ENCODE results near the gene RYR3. TPM values are rescaled to one million over a fixed set of nuclear protein-coding genes. Genes with fewer than 3 reads are reported as not detected.

Gene RYR3
- total RNA-seq, 1 experiment from 2014 or later = not detected

- no peak overlapping the region for H3K4me2 ChIP-seq (ENCODE audit: low read length)
- H3K4me1 ChIP-seq (ENCODE audit: insufficient read depth, low read length) = no peaks in the 10 kb centered on the region
- no peak for TF ChIP-seq EZH2phosphoT487 (IDR thresholded peaks at IDR 0.05; ENCODE audit: borderline replicate concordance, low read length)
- no peak for TF ChIP-seq CTCF (conservative IDR thresholded peaks at IDR 0.05; ENCODE audit: low read depth, low read length)
- no peak for TF ChIP-seq EZH2 (IDR thresholded peaks at IDR 0.05; ENCODE audit: low read length, unreplicated experiment)
- no peak overlapping the region for H3K9ac ChIP-seq (ENCODE audit: low read length)
- intact Hi-C loops (cut with micrococcal nuclease) = no loop called here
- no TSS peak for BruUV-seq (replicated peaks)
- no peak overlapping the region for H3K4me3 ChIP-seq (ENCODE audit: low read length)
- H3K9me3 ChIP-seq (ENCODE audit: low read length) = no peaks in the 10 kb centered on the region
- CTCF ChIA-PET = interaction anchor here (0.6 kb wide), 1 partner anchor 305 kb away, joined by 10 read pairs; no protein-coding TSS in a partner anchor
- no peak overlapping the region for H3K27ac ChIP-seq (ENCODE audit: low read length)
- H4K20me1 ChIP-seq (ENCODE audit: low read length) = no peaks in the 10 kb centered on the region
- no peak overlapping the region for H2AFZ ChIP-seq (ENCODE audit: low read length)
- no peaks in the 10 kb centered on the region for H3K36me3 ChIP-seq (ENCODE audit: low read depth, low read length)
- H3K9me2 ChIP-seq (replicated peaks; ENCODE audit: low read length) = no peaks in the 10 kb centered on the region
- no peaks in the 10 kb centered on the region for H3K79me2 ChIP-seq (ENCODE audit: low read length)
- H3K27me3 ChIP-seq (ENCODE audit: low read length) = peaks cover 41% of the 10 kb centered on the region
- no peaks in the 10 kb centered on the region for H3F3A ChIP-seq (ENCODE audit: low read length, unreplicated experiment)
- no peak for ATAC-seq
- POLR2A ChIA-PET (ENCODE audit: unreplicated experiment) = no interaction called here
- no peak for DNase-seq
Observed at GRCh38 chr15:33768670-33769190, 458.0 kb downstream of the RYR3 start.

GRCh38 chr15:33773969-33774368, 463.2 kb downstream of the RYR3 start:
- TF ChIP-seq EZH2phosphoT487 (IDR thresholded peaks at IDR 0.05; ENCODE audit: borderline replicate concordance, low read length) = no peak
- TF ChIP-seq EZH2 (IDR thresholded peaks at IDR 0.05; ENCODE audit: low read length, unreplicated experiment) = no peak
- no peak for TF ChIP-seq CTCF (conservative IDR thresholded peaks at IDR 0.05; ENCODE audit: low read depth, low read length)
- Histone ChIP-seq H3K4me2 (ENCODE audit: low read length) (no peak overlapping the region), H3F3A (ENCODE audit: low read length, unreplicated experiment) (no peaks in the 10 kb centered on the region), H3K4me3 (ENCODE audit: low read length) (no peak overlapping the region), H3K27me3 (ENCODE audit: low read length) (peaks cover 87% of the 10 kb centered on the region), H3K9ac (ENCODE audit: low read length) (no peak overlapping the region), H3K36me3 (ENCODE audit: low read depth, low read length) (no peaks in the 10 kb centered on the region), H4K20me1 (ENCODE audit: low read length) (no peaks in the 10 kb centered on the region), H3K79me2 (ENCODE audit: low read length) (no peaks in the 10 kb centered on the region), H3K27ac (ENCODE audit: low read length) (no peak overlapping the region), H2AFZ (ENCODE audit: low read length) (no peak overlapping the region), H3K4me1 (ENCODE audit: insufficient read depth, low read length) (no peaks in the 10 kb centered on the region), H3K9me3 (ENCODE audit: low read length) (no peaks in the 10 kb centered on the region), H3K9me2 (replicated peaks; ENCODE audit: low read length) (no peaks in the 10 kb centered on the region)
- BruUV-seq (replicated peaks) = no TSS peak
- intact Hi-C loops (cut with micrococcal nuclease) = no loop called here
- DNase-seq = no peak
- CTCF ChIA-PET = no interaction called here
- no peak for ATAC-seq
- POLR2A ChIA-PET (ENCODE audit: unreplicated experiment) = no interaction called here

GRCh38 chr15:33778852-33779251, 468.1 kb downstream of the RYR3 start:
- H3K4me1 ChIP-seq (ENCODE audit: insufficient read depth, low read length) = no peaks in the 10 kb centered on the region
- H3K79me2 ChIP-seq (ENCODE audit: low read length) = no peaks in the 10 kb centered on the region
- intact Hi-C loops (cut with micrococcal nuclease) = no loop called here
- peaks cover 84% of the 10 kb centered on the region for H3K27me3 ChIP-seq (ENCODE audit: low read length)
- no peak overlapping the region for H3K27ac ChIP-seq (ENCODE audit: low read length)
- ATAC-seq (no peak), DNase-seq (no peak)
- BruUV-seq (replicated peaks) = no TSS peak
- no peaks in the 10 kb centered on the region for H3K9me3 ChIP-seq (ENCODE audit: low read length)
- no peaks in the 10 kb centered on the region for H3K9me2 ChIP-seq (replicated peaks; ENCODE audit: low read length)
- no peak overlapping the region for H3K9ac ChIP-seq (ENCODE audit: low read length)
- no peak overlapping the region for H3K4me2 ChIP-seq (ENCODE audit: low read length)
- no peaks in the 10 kb centered on the region for H3F3A ChIP-seq (ENCODE audit: low read length, unreplicated experiment)
- ChIA-PET POLR2A (ENCODE audit: unreplicated experiment) (no interaction called here), CTCF (no interaction called here)
- no peaks in the 10 kb centered on the region for H4K20me1 ChIP-seq (ENCODE audit: low read length)
- TF ChIP-seq EZH2 (IDR thresholded peaks at IDR 0.05; ENCODE audit: low read length, unreplicated experiment) = no peak
- no peak for TF ChIP-seq EZH2phosphoT487 (IDR thresholded peaks at IDR 0.05; ENCODE audit: borderline replicate concordance, low read length)
- TF ChIP-seq CTCF (conservative IDR thresholded peaks at IDR 0.05; ENCODE audit: low read depth, low read length) = no peak
- no peaks in the 10 kb centered on the region for H3K36me3 ChIP-seq (ENCODE audit: low read depth, low read length)
- no peak overlapping the region for H2AFZ ChIP-seq (ENCODE audit: low read length)
- H3K4me3 ChIP-seq (ENCODE audit: low read length) = no peak overlapping the region
